Neural progenitor cell (in vitro differentiated cells): ENCODE results near the gene ARMC6. TPM values are rescaled to one million over a fixed set of nuclear protein-coding genes. Genes with fewer than 3 reads are reported as not detected.

ENCODE experiments used
- DNase-seq: peaks from one replicate; pipeline ENCODE4 v3.0.0-alpha.2; 2016; ENCODE audit warnings: low spot score
- H2AFZ ChIP-seq: fragments of 200-600 bp; sonication (generic); replicated peaks from 2 replicates; pipeline ENCODE4 v1.6.1; 2016; ENCODE audit warnings: antibody characterized with exemption
- H3F3A ChIP-seq: fragments of 200-600 bp; sonication (generic); 2 replicates; pipeline ENCODE4 v1.6.1; 2016; ENCODE audit warnings: antibody characterized with exemption, low read depth
- H3K27ac ChIP-seq: fragments of 200-600 bp; sonication (generic); 2 replicates; pipeline ENCODE4 v1.5.1; 2016; ENCODE audit warnings: mild to moderate bottlenecking
- H3K27me3 ChIP-seq: fragments of 200-600 bp; sonication (generic); 2 replicates; pipeline ENCODE4 v1.6.1; 2016; ENCODE audit warnings: mild to moderate bottlenecking, moderate library complexity
- H3K36me3 ChIP-seq: fragments of 200-600 bp; sonication (generic); 2 replicates; pipeline ENCODE4 v1.5.1; 2016
- H3K4me1 ChIP-seq: fragments of 200-600 bp; sonication (generic); 2 replicates; pipeline ENCODE4 v1.6.1; 2016; ENCODE audit warnings: mixed run types
- H3K4me2 ChIP-seq: fragments of 200-600 bp; sonication (generic); 2 replicates; pipeline ENCODE4 v1.6.1; 2016
- H3K4me3 ChIP-seq: fragments of 200-600 bp; sonication (generic); 2 replicates; pipeline ENCODE4 v1.5.1; 2016
- H3K79me2 ChIP-seq: fragments of 200-600 bp; sonication (generic); 2 replicates; pipeline ENCODE4 v1.6.1; 2016; ENCODE audit warnings: low read depth
- H3K9ac ChIP-seq: fragments of 200-600 bp; sonication (generic); 2 replicates; pipeline ENCODE4 v1.6.1; 2016
- H3K9me3 ChIP-seq: fragments of 200-600 bp; sonication (generic); 2 replicates; pipeline ENCODE4 v1.5.1; 2016; ENCODE audit warnings: low read depth
- H4K20me1 ChIP-seq: fragments of 200-600 bp; sonication (generic); 2 replicates; pipeline ENCODE4 v1.6.1; 2016; ENCODE audit warnings: low read depth
- H3K27ac Mint-ChIP-seq: 3 replicates; pipeline ENCODE4 v1.8.0; 2021; ENCODE audit warnings: mixed read lengths
- H3K27me3 Mint-ChIP-seq: 2 replicates; pipeline ENCODE4 v1.8.0; 2022; ENCODE audit warnings: low read depth, mild to moderate bottlenecking, inconsistent platforms, moderate library complexity, mixed read lengths; ENCODE audit not compliant: insufficient read depth
- H3K36me3 Mint-ChIP-seq: 3 replicates; pipeline ENCODE4 v1.8.0; 2021; ENCODE audit warnings: mixed read lengths
- H3K4me1 Mint-ChIP-seq: 3 replicates; pipeline ENCODE4 v1.8.0; 2021; ENCODE audit warnings: mixed read lengths
- H3K4me3 Mint-ChIP-seq: 3 replicates; pipeline ENCODE4 v1.8.0; 2021; ENCODE audit warnings: mild to moderate bottlenecking, moderate library complexity, mixed read lengths
- H3K9me3 Mint-ChIP-seq: 3 replicates; pipeline ENCODE4 v1.8.0; 2020; ENCODE audit warnings: mixed read lengths
- CTCF ChIP-seq: fragments of 200-600 bp; sonication (generic); IDR thresholded peaks from 2 replicates; pipeline ENCODE4 v1.5.1; 2017; ENCODE audit warnings: antibody characterized with exemption, mild to moderate bottlenecking
- EZH2 ChIP-seq: fragments of 200-600 bp; sonication (generic); IDR thresholded peaks from 2 replicates; pipeline ENCODE4 v1.6.1; 2017; ENCODE audit warnings: antibody characterized with exemption, mild to moderate bottlenecking, moderate library complexity
- EZH2phosphoT487 ChIP-seq: fragments of 200-600 bp; sonication (generic); IDR thresholded peaks from 2 replicates; pipeline ENCODE4 v1.6.1; 2017; ENCODE audit warnings: antibody characterized with exemption
- total RNA-seq: library from RNA; depleted of rRNA; stranded (reverse); fragments of >200 nt; gene quantifications from 2 replicates; pipeline ENCODE4 v1.2.3, GENCODE V29; 2015; ENCODE audit warnings: low replicate concordance

The ARMC6 gene
- total RNA-seq, 1 donor from 2014 or later: 18.1 TPM

- no peak overlapping the region for H3K4me3 Mint-ChIP-seq
- H3K4me2 ChIP-seq: no peak overlapping the region
- no peaks in the 10 kb centered on the region for H3K9me3 ChIP-seq
- no peak overlapping the region for H3K27ac Mint-ChIP-seq
- H3K36me3 ChIP-seq: no peaks in the 10 kb centered on the region
- no peaks in the 10 kb centered on the region for H3K79me2 ChIP-seq
- no peaks in the 10 kb centered on the region for H3K4me1 ChIP-seq
- H3K27me3 ChIP-seq: no peaks in the 10 kb centered on the region
- no peaks in the 10 kb centered on the region for H3K36me3 Mint-ChIP-seq
- no peak for DNase-seq
- peaks cover 7% of the 10 kb centered on the region for H3K27me3 Mint-ChIP-seq
- H3K4me1 Mint-ChIP-seq: peaks cover 5% of the 10 kb centered on the region
- no peak overlapping the region for H3K4me3 ChIP-seq
- H4K20me1 ChIP-seq: no peaks in the 10 kb centered on the region
- no peak overlapping the region for H2AFZ ChIP-seq
- H3K9ac ChIP-seq: no peak overlapping the region
- no peak for TF ChIP-seq CTCF
- TF ChIP-seq EZH2phosphoT487: no peak
- TF ChIP-seq EZH2: no peak
- no peak overlapping the region for H3K27ac ChIP-seq
- no peaks in the 10 kb centered on the region for H3K9me3 Mint-ChIP-seq
- H3F3A ChIP-seq: no peaks in the 10 kb centered on the region
Measured at GRCh38 chr19:19079571-19079970, 46.2 kb downstream of the ARMC6 start.

- Histone ChIP-seq H2AFZ (no peak overlapping the region), H3F3A (no peaks in the 10 kb centered on the region), H3K27me3 (no peaks in the 10 kb centered on the region), H4K20me1 (no peaks in the 10 kb centered on the region), H3K27ac (no peak overlapping the region), H3K9me3 (no peaks in the 10 kb centered on the region), H3K36me3 (no peaks in the 10 kb centered on the region), H3K4me3 (no peak overlapping the region), H3K4me1 (no peaks in the 10 kb centered on the region), H3K79me2 (no peaks in the 10 kb centered on the region), H3K4me2 (no peak overlapping the region), H3K9ac (no peak overlapping the region)
- Mint-ChIP-seq H3K27ac (no peak overlapping the region), H3K4me1 (peaks cover 5% of the 10 kb centered on the region), H3K9me3 (no peaks in the 10 kb centered on the region), H3K4me3 (no peak overlapping the region), H3K27me3 (peaks cover 6% of the 10 kb centered on the region), H3K36me3 (no peaks in the 10 kb centered on the region)
- DNase-seq: no peak
- TF ChIP-seq EZH2phosphoT487 (no peak), EZH2 (no peak), CTCF (no peak)
Measured at GRCh38 chr19:19081642-19082151, 48.3 kb downstream of the ARMC6 start.

GRCh38 chr19:19083413-19084178 lies 50.2 kb downstream of the ARMC6 start:
- no peak overlapping the region for H3K4me3 ChIP-seq
- H3K36me3 ChIP-seq: no peaks in the 10 kb centered on the region
- H3K9ac ChIP-seq: no peak overlapping the region
- H3K36me3 Mint-ChIP-seq: no peaks in the 10 kb centered on the region
- H3K4me3 Mint-ChIP-seq: no peak overlapping the region
- no peak for TF ChIP-seq CTCF
- no peak for TF ChIP-seq EZH2phosphoT487
- H3K4me2 ChIP-seq: no peak overlapping the region
- no peaks in the 10 kb centered on the region for H3K9me3 Mint-ChIP-seq
- DNase-seq: no peak
- no peaks in the 10 kb centered on the region for H3K27me3 ChIP-seq
- no peaks in the 10 kb centered on the region for H3K9me3 ChIP-seq
- H3K4me1 Mint-ChIP-seq: peaks cover 14% of the 10 kb centered on the region
- H3K27me3 Mint-ChIP-seq: peaks cover 12% of the 10 kb centered on the region
- no peak overlapping the region for H3K27ac ChIP-seq
- no peaks in the 10 kb centered on the region for H3K4me1 ChIP-seq
- no peaks in the 10 kb centered on the region for H4K20me1 ChIP-seq
- no peak overlapping the region for H2AFZ ChIP-seq
- no peaks in the 10 kb centered on the region for H3K79me2 ChIP-seq
- peak overlapping the region; percentile 82 for H3K27ac Mint-ChIP-seq
- no peaks in the 10 kb centered on the region for H3F3A ChIP-seq
